Middle frontal gyrus (tissue), 1 donor: ENCODE results near the gene MKNK2.

Source experiments
- DNase-seq: peaks from one replicate; pipeline ENCODE4 v3.0.0-alpha.2; 2015; ENCODE audit warnings: low spot score; ENCODE audit errors: extremely low spot score

Gene MKNK2

DNA sequence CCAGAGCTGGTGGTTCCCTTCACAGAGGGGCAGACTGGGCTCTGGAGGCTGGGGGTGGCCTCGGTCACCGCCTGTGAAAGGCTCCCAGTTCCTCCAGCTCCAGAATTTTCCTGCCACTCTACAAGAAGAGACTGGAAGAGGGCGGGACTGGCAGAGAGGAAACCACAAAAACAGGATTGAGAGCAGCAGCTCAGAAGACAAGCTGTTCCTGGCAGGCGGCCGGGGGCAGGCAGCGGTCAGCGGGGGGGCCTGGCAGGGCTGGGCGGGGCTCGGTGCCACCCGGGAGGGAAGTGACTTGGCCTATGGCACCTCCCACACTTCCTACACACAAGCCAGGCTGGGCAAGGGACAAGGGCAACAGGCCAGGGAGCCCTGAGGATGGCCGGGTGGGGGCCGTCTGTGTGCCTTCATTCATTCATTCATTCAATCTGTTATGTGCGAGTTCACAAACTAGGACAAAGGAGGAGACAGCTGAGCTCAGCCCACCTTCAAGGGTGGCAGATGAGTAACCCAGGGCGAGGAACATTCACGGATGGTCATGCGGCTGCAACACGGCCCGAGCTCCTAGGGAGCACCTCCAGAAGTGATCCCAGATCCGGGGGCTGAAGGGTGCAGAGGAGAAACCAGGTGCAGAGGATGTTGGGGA lies 18.6 kb downstream of the MKNK2 start:
- DNase-seq, result peak; percentile 61

DNA sequence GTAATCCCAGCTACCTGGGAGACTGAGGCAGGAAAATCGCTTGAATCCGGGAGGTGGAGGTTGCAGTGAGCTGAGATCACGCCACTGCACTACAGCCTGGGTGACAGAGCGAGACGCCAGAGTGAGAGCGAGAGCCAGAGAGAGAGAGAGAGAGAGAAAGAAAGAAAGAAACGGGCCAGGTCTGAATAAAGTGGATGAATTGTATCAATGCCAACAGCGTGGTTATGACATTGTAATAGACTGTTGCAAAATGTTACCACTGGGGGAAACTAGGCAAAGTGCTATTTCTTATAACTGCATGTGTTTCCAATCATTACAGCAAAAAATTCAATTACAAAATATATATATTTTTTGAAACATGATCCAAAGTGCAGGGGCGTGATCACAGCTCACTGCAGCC lies 23.7 kb downstream of the MKNK2 start:
- no peak for DNase-seq

DNA sequence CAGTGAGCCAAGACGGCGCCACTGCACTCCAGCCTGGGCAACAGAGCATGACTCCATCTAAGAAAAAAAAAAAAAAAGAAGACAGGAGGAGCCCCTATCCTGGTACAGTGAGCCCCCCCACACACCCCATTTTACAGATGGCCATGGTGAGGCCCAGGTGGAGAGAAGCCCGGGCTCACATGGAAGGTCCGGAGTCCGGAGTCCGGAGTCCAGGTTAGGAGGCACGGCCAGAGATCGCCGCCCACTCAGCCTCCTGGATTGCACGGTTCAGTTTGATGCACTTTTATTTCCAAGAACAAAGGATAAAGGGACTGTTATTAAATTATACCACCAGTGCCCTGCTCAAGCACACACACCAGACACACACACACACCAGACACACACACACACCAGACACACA lies 24.3 kb downstream of the MKNK2 start:
- no peak for DNase-seq

DNA sequence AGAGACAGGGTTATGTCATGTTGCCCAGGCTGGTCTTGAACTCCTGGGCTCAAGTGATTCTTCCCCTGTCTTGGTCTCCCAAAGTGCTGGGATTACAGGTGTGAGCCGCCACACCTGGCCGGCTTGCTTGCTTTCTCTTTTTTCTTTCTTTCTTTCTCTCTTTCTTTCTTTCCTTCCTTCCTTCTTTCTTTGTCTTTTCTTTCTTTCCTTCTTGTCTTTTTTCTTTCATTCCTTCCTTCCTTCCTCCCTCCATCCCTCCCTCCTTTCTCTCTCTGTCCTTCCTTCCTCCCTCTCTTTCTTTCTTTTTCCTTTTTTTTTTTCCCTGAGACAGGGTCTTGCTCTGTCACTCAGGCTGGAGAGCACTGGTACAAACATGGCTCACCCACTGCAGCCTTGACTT lies 28.8 kb downstream of the MKNK2 start:
- DNase-seq, result no peak

DNA sequence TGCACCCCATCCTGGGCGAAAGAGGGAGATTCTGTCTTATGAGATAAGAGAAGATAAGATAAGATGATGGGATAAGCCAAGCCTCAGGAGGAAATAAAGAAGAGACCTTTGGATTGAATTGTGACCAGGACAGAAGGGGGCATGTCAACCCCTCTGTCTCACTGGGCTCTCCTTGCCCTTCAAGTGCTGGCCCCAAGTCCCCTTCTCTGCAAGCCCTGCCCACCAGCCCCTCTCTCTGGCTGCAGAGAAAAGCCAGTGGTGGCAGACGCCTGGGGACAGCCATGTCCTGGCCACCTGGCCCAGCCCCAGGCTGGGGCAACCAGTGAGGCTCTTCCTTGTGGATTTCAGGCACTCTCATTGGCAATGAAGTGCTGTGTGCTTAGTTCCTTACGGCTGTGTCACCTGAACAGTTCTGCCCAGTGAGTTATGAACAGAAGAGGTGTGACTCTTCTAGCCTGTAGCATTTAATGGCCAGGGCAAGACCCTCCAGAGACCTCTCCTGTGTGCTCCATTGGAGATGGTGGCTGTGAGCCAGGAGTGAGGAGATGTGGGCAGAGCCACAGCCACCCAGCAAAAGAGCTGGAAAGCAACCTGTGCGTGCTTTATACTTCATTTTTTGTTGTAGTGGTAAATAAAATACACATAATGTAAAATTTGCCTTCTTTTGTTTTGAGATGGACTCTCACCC lies 29.4 kb downstream of the MKNK2 start:
- DNase-seq, result no peak

DNA sequence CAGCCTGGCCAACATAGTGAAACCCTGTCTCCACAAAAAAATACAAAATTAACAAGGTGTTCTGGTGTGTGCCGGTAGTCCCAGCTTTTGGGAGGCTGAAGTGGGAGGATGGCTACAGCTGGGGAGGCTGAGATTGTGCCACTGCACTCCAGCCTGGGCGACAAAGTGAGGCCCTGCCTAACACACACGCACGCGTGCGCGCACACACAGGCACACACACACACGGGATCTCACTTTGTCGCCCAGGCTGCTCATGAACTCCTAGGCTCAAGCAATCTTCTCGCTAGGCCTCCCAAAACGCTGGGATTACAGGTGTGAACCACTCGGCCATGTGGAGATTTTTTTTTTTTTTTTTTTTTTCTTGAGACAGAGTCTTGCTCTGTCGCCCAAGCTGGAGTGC lies 32.3 kb downstream of the MKNK2 start:
- no peak for DNase-seq

DNA sequence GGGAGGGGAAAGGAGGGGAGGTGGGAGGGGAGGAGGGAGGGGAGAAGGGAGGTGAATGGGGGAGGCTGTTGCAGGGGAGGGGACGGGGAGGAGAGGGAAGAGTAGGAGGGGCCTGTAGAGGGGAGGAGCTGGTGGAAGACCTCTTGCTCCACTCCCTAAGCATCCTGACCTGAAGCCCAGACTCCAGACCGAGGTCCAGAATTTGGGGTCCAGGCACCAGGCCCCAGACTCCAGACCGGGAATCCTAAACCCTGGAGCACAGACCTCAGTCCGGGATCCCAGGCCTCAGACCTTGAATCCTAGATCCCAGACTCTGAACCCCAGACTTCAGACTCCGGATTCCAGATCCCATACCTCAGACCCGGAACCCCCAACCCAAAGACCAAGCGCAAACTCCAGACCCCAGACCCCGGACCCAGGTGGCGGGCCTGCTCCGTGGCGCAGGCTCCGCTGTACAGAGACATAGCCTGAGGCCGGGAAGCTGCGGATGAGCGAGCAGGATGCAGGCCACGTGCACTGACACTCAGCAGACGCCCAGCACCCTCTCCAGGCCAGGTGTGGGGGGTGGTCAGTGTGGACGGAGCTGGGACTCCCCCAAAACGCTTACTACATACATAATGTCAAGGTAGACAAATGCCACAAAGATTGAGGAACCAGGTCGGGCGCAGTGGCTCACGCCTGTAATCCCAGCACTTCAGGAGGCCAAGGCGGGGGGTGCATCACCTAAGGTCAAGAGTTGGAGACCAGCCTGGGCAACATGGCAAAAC lies 34.8 kb downstream of the MKNK2 start:
- DNase-seq, result no peak

DNA sequence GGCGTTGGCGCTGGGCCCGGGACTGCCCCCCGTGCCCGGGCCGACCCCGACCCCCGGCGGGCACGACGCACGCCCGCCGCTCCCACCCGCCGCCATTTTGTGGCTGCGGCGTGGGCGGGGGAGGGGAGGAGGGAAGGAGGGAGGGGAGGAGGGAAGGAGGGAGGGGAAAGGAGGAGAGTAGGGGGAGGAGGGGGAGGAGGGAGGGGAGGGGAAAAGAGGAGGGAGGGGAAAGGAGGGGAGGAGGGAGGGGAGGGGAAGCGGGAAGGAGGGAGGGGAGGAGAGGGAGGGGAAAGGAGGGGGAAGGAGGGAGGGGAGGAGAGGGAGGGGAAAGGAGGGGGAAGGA lies 35.5 kb downstream of the MKNK2 start, which contains the start of gene BTBD2:
BTBD2 (minus strand) TSS at position 107 of the 343 bp plus-strand sequence; CDS start at position 96, 11 bp downstream.
- DNase-seq, result no peak

DNA sequence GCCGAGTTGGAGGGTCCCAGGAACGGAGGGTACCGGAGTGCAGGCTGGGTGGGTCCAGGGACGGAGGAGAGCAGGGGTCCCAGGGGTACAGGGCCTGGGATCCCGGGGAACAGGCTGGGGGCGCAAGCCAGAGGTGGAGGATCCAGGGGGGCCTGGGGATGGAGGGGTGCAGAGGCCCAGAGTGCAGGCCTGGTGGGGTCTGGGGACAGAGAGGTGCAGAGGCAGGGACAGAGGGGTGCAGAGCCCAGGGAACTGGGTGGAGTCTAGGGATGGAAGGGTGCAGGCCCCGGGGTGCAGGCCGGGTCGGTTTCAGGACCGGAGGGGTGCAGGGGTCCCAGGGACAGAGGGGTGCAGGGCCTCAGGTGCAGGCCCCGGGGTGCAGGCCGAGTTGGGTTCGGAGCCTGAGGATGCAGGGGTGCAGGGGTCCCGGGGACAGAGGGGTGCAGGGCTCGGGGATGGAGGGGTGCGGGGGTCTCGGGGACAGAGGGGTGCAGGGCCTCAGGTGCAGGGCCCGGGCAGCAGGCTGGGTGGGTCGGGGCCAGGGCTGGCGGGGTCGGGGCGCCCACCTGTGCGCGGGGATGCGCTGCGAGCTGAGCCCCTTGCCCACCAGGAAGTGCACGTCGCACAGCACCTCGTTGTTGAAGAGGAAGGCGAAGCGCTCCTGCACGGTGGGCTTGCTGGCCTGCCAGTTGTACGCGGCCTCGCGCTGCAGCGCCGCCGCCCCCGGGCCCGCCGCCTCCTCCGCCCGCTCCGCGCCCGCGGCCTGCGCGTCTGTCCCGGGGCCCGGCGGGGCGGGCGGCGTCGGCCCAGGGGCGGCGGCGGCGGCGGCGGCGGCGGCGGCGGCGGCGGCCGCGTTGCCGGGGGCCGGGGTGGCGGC lies 36.1 kb downstream of the MKNK2 start:
- DNase-seq, result no peak

DNA sequence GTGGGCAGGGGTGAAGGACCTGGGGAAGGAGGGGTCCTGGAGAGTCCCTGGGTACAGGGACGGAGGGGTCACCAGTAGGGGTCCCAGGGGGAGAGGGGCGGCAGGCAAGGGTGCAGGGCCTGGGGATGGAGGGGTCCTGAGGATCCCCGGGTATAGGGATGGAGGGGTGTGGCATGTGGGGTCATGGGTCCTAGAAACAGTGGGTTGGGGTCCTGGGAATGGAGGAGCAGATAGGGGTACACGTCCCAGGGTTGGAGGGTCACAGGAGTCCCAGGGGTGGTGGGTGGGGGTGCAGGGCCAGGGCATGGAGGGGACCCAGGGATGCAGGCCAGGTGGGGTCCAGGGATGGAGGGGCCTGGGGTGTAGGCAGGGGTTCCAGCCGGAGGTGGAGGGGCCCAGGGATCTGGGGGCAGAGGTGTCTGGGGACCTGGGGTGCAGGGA lies 36.9 kb downstream of the MKNK2 start:
- no peak for DNase-seq

DNA sequence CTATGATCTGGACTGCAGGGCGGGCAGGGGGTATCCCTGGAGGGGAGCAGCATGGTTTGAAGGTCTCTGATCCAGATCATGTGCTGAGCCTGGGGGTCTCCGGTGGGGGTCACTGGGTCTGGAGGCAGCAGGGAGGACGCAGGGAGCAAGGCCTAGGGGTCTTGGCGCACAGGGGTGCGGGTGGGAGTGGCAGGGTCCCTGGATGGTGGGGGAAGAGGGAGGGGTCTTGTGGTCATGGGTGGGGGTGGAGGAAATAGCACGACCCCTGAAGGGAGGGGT lies 37.4 kb downstream of the MKNK2 start:
- no peak for DNase-seq

DNA sequence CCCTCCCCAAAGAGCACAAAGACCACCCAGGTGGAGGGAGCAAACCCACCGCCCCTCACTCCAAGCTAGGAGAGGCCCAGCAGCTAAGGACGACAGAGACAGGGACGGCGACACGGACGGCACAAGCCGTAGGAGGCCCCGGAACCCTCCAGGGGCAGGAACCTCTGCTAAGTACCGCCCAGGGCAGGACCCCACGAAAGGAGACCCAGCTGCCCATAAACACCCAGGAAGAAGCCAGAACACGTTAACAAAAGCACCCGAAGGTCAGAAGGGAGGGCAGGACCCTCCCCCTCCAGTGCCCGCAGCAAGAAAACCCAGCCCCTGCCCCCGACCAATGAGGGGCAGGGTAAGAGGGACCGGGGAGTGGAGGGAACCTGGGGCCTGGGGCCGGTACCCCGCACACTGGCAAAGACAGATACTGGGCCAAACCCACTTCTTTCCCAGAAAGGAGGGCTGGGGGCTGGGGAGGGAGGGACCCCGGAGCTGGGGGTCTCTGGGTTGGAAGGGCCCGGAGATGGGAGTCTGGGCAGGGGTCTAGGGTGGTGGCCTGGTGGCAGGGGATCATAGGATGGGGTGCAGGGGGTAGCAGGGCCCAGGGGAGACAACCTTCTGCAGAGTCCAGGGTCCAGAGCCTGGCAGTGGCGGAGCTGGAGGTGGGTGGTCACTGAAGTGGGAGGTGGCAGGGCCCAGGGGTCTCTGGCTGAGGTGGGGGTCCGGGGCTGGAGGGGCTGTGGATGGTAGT lies 37.9 kb downstream of the MKNK2 start:
- no peak for DNase-seq

DNA sequence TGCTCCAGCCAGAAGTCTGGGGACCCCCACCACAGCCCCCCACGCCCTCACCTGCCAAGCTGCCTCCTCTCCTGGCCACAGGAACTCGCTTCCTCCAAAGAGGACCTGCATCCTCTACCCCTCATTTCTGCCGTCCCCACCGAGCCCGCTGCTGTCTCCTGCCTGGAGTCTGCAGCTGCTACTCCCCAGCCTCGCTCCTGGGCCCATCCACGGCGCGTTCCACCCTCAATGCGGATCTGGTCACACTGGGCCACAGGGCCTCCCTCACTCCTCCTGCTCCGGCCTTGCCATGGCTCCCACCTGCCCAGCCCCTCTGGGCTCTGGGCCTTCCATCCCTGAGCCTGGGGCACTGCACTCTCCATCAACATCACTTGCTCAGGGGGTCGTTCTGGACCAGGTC lies 39.9 kb downstream of the MKNK2 start:
- no peak for DNase-seq

DNA sequence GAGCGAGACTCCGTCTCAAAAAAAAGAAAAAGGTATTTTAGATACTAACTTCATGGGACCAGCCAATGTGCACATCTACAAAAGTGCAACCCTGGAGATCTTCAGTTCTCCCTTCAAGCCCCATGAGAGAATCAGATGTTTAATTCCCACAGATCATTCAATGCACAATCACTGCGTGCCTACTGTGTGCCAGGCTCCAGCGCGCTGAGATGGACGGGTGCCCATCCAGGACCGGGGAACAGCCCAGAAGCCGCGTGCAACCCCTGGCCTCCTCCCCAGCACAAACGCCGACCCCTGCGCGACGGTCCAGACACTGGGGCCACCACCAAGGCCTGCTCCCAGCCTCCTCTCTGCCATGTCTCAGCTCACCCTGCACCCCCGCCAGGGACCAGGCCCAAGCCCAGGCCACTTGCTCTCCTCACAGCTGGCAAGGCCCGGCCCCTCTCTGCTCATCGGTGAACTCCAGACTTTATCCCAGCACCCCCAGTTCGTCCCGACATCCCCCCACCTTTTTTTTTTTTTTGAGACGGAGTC lies 40.8 kb downstream of the MKNK2 start:
- no peak for DNase-seq

DNA sequence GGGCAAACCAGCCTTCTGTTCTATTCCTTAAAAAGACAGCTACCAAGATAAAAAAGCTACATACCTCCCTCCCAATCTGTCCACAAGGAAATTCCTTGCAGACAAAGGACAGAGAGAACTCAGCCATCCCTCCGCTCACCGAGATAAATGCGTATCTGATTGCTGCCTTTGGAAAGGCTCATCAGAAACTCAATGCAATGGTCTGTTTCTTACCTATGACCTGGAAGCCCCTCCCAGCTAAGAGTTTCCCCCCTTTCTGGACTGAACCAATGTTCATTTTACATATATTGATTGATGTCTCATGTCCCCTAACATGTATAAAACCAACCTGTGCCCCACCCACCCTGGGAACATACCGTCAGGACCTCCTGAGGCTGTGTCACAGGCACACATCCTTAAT lies 47.2 kb downstream of the MKNK2 start:
- no peak for DNase-seq

DNA sequence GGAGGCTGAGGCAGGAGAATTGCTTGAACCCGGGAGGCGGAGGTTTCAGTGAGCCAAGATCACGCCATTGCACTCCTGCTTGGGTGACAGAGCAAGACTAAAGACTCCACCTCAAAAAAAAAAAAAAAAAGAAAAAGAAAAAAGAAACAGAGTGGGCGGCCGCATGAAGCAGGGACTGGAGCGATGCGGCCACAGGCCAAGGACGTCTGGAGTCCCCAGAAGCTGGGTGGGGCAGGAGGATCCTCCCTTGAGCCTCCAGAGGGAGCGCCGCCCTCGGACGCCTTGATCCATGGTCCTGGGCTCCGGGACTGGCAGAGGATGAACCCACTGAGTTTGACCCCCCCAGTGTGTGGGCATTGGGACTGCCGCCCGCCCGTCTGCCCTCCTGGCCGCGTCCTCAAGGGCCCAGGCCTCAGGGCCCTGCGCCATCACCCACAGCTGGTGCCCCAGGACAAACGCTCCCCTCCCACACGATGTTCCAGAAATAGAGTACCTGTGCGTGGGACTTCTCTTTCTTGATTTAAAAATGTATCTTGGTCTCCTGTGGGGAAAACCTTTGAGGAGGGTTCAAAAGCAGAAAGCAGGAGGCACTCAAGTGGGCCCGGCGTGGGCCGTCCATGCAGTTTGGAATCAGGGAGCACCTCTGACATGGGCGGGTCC lies 51.1 kb downstream of the MKNK2 start:
- no peak for DNase-seq

DNA sequence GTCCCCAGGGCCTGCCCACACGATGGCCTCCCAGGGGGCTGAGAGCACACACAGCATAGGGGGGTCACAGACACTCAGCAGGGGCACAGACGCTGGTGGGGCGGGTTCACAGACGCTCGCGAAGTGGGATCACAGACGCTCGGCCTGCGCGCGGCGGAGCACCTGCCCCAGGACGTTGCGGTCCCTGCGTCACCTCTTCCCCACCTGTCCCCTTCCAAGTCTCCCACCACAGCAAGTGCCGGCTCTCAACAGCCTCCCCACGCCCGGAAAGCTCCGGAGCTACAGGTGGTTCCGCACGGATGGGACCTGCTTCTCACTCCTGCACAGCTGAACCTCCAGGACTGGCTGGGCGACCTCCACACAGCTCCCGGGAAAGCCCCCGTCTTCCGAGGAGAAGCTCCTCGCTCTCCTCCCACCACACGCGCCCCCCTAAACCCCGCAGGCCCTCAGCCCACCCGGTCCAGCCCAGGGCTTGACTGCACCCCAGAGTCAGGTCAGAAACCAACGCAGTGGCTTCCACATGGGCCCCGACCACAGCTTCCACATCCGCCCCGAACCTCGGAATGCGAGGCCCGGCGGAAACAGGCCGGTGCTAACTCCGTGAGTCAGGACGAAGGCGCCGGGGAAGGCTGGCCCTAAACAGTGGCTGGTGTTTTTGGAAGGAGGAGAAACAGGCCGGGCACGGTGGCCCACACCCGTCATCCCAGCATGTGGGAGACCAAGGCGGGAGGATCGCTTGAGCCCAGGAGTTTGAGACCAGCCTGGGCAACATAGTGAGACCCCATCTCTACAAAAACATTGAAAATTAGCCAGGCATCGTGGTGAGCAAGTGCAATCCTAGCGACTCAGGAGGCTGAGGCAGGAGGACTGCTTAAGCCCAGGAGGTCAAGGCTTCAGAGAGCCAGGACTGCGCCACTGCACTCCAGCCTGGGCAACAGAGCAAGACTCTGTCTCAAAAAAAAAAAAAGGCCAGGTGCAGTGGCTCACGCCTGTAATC lies 52.0 kb downstream of the MKNK2 start:
- no peak for DNase-seq

DNA sequence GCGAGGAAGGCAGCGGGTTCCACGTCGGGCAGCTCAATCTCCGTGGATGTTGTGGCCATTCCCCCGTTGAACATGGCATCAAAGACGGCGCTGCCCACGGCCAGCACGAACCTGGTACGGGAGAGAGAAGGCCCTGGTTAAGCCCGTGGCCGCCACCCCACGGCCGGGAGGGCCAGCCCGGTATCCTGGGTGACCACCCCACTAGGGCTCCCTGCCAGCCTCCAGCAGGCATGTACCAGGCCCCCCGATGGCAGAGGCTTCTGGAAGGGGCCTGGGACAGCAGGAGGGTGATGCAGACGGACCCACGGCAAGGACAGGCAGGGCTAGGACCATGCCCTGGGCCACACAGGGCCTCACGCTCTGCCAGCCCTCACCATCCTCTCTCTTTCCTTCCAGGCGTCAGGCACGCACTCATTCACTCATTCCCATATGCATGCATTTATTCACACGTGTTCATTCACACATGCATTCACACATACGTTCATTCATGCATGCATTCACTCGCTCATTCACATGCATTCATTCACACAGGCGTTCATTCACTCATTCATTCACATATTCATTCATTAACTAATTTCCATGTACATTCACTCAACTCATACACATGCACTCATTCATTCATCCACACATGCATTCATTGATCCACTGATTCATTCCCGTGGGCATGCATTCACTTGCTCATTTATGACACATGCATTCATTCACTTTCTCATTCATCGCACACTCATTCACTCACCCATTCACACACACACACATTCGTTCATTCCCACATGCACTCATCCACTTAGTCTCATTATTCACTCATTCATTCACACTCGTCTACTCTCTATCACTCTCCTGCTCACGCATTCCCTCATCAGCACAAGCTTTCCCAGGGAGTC lies 53.5 kb downstream of the MKNK2 start:
- no peak for DNase-seq
